Lower lobe of right lung (tissue), 2 donors: ENCODE measurements around the gene ST6GALNAC3. TPM values are rescaled to one million over a fixed set of nuclear protein-coding genes. Genes with fewer than 3 reads are reported as not detected.

Experiments
- ATAC-seq, 2 donors: fragments of 200-7000 bp; cut with Tn5 transposase; one replicate each; pipeline ENCODE4 v1.9.1; 2020 to 2022; ENCODE audit warnings: mild to moderate bottlenecking in 2 of 2, moderate library complexity in 2 of 2
- DNase-seq: peaks from one replicate; pipeline ENCODE4 v3.0.0-alpha.2; 2020
- H3K27ac ChIP-seq: fragments of 200-600 bp; one replicate; pipeline ENCODE4 v1.8.0; 2022
- H3K27me3 ChIP-seq: fragments of 200-600 bp; one replicate; pipeline ENCODE4 v1.8.0; 2022; ENCODE audit warnings: low read depth
- H3K36me3 ChIP-seq: fragments of 200-600 bp; one replicate; pipeline ENCODE4 v1.8.0; 2022; ENCODE audit warnings: mild to moderate bottlenecking
- H3K4me1 ChIP-seq: fragments of 200-600 bp; one replicate; pipeline ENCODE4 v1.8.0; 2022
- H3K4me3 ChIP-seq: fragments of 200-600 bp; one replicate; pipeline ENCODE4 v1.8.0; 2022; ENCODE audit warnings: mild to moderate bottlenecking
- H3K9me3 ChIP-seq: fragments of 200-600 bp; one replicate; pipeline ENCODE4 v1.8.0; 2022
- CTCF ChIP-seq: fragments of 200-600 bp; IDR thresholded peaks from one replicate; pipeline ENCODE4 v1.8.0; 2022; ENCODE audit warnings: antibody characterized with exemption, mild to moderate bottlenecking
- intact Hi-C: fragments of 100-400 bp; cut with DNase I; formaldehyde crosslinking; loops from one replicate; pipeline ENCODE4 v1.11.0; 2022
- total RNA-seq: library from RNA; stranded (reverse); fragmentation: NEBNext Ultra II Directional; extraction: Animal tissue kit (Norgen Biotek cat#: 25700); gene quantifications from one replicate; pipeline ENCODE4 v1.2.1, GENCODE V29; 2021
- donor health status: DM: no; HTN: yes; CAD: no; lungs with severe emphysema.

Gene ST6GALNAC3
- total RNA-seq, 1 donor from 2014 or later = 8.8 TPM

DNA sequence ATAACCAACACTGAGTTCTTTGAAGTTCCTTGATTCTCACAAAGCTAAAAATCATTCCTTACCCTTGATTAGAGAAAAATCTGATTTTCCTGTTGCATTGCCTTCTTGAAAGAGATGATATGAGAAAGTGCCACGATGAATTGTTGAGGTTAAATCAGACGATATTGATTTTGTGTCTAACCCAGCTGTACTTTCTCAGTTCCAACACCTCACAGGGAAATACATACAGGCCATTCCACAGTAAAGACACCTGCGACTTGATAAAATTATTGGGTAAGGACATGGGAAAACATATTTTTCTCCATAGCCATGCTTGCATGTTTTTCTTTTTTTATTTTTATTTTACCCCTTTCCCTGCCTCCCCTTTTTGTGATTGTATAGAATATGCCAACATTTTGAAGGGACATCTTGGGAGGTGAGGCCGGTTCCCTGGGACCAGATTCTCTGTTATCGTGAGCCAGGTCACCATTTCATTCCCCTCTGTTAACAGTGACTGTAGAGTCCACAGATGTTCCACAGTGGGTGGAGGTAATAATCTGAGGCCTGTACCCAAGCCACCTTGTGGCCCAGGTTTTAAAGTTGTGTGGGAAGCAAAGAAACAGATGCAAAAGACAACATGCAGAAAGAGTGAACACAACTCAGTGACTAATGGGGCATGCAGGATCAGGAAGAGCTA is 537.4 kb downstream of the ST6GALNAC3 start:
- H3K36me3 ChIP-seq = no peaks in the 10 kb centered on the region
- H3K27me3 ChIP-seq = no peaks in the 10 kb centered on the region
- intact Hi-C loops = no loop called here
- no peak overlapping the region for H3K4me3 ChIP-seq
- no peak overlapping the region for H3K27ac ChIP-seq
- no peak for ATAC-seq
- H3K4me1 ChIP-seq = no peaks in the 10 kb centered on the region
- H3K9me3 ChIP-seq = no peaks in the 10 kb centered on the region
- TF ChIP-seq CTCF = no peak
- DNase-seq = no peak

- no peak for TF ChIP-seq CTCF
- intact Hi-C loops = no loop called here
- no peaks in the 10 kb centered on the region for H3K27me3 ChIP-seq
- no peaks in the 10 kb centered on the region for H3K9me3 ChIP-seq
- no peak overlapping the region for H3K4me3 ChIP-seq
- H3K36me3 ChIP-seq = no peaks in the 10 kb centered on the region
- DNase-seq (no peak), ATAC-seq (no peak)
- H3K27ac ChIP-seq = no peak overlapping the region
- H3K4me1 ChIP-seq = no peaks in the 10 kb centered on the region
Measured at GRCh38 chr1:76613886-76614285, 539.3 kb downstream of the ST6GALNAC3 start.

- no peak overlapping the region for H3K27ac ChIP-seq
- H3K4me1 ChIP-seq = no peaks in the 10 kb centered on the region
- no peak for TF ChIP-seq CTCF
- no peaks in the 10 kb centered on the region for H3K27me3 ChIP-seq
- no peaks in the 10 kb centered on the region for H3K9me3 ChIP-seq
- intact Hi-C loops = no loop called here
- ATAC-seq (no peak), DNase-seq (no peak)
- H3K4me3 ChIP-seq = no peak overlapping the region
- no peaks in the 10 kb centered on the region for H3K36me3 ChIP-seq
Measured at GRCh38 chr1:76615253-76616035, 540.9 kb downstream of the ST6GALNAC3 start.

- intact Hi-C loops = no loop called here
- ATAC-seq (no peak), DNase-seq (no peak)
- H3K27ac ChIP-seq = no peak overlapping the region
- no peaks in the 10 kb centered on the region for H3K9me3 ChIP-seq
- no peak overlapping the region for H3K4me3 ChIP-seq
- TF ChIP-seq CTCF = no peak
- H3K27me3 ChIP-seq = no peaks in the 10 kb centered on the region
- no peaks in the 10 kb centered on the region for H3K4me1 ChIP-seq
- H3K36me3 ChIP-seq = no peaks in the 10 kb centered on the region
Measured at GRCh38 chr1:76620371-76620770, 545.8 kb downstream of the ST6GALNAC3 start.

DNA sequence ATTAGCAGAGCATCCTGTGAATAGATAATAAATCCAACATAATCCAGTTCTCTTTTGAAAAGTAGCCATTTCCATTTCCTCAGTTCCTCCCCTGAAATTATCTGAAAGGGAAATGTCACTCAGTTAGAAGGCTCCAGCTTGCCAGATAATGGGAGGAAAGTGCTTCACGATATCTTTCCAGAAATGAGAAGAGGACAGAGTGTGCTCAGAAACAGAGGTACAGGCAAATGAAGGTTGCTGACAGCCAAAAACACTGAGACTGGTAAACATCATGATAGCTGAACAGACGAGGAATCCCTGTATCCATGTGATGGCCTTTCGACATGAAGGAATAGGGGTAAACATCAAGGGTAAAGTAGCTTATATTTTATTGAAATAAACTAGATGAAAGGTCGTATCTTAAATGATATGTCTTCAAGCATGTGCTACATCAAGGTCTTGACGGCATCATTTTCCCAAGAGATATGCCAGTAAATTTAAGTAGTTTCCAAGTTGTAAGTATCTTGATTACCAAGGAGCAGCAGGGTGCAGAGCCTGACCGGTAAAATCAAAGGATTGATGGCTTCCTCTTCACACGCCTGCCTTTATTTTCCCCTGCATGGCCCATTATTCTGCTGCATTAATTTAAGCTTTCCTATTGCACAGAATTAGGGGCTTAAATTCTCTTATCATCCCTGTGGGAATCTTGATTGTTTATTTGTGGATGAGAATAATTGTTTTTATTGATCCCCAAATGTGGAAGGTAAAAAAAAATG is 548.4 kb downstream of the ST6GALNAC3 start:
- Histone ChIP-seq H3K4me3 (no peak overlapping the region), H3K27ac (no peak overlapping the region), H3K9me3 (no peaks in the 10 kb centered on the region), H3K27me3 (no peaks in the 10 kb centered on the region), H3K4me1 (no peaks in the 10 kb centered on the region), H3K36me3 (no peaks in the 10 kb centered on the region)
- no peak for ATAC-seq
- intact Hi-C loops = no loop called here
- no peak for DNase-seq
- TF ChIP-seq CTCF = no peak
